HG03460 (cell line): ENCODE data around the gene RALGDS.
"Not testable (repeated sequence)": the region's sequence is repeated elsewhere in the genome, so short reads cannot be mapped to it uniquely, and the experiment has no call there.

ENCODE experiments used
- ATAC-seq: cut with Tn5 transposase; IDR thresholded peaks from one replicate; pipeline ENCODE4 v1.9.1; 2021; ENCODE audit not compliant: unreplicated experiment

RALGDS gene

GRCh38 chr9:133090187-133090586 lies 30.9 kb downstream of the RALGDS start:
- ATAC-seq, result no peak

GRCh38 chr9:133089271-133089671 lies 31.8 kb downstream of the RALGDS start:
- ATAC-seq, result no peak

- ATAC-seq, result no peak
Observed at GRCh38 chr9:133088756-133089155, 32.3 kb downstream of the RALGDS start.

- ATAC-seq, result no peak
Observed at GRCh38 chr9:133088146-133088750, 32.8 kb downstream of the RALGDS start.

GRCh38 chr9:133087429-133088145 lies 33.5 kb downstream of the RALGDS start:
- no peak for ATAC-seq

GRCh38 chr9:133086894-133087293 lies 34.1 kb downstream of the RALGDS start:
- no peak for ATAC-seq

GRCh38 chr9:133086212-133086860 lies 34.7 kb downstream of the RALGDS start:
- ATAC-seq, result not testable (repeated sequence)

- not testable (repeated sequence) for ATAC-seq
Observed at GRCh38 chr9:133083688-133084087, 37.4 kb downstream of the RALGDS start.

- ATAC-seq, result not testable (repeated sequence)
Observed at GRCh38 chr9:133081957-133082644, 38.9 kb downstream of the RALGDS start.

GRCh38 chr9:133080786-133081779 lies 40.0 kb downstream of the RALGDS start:
- not testable (repeated sequence) for ATAC-seq

GRCh38 chr9:133080161-133080560 lies 40.9 kb downstream of the RALGDS start:
- ATAC-seq, result no peak

GRCh38 chr9:133078486-133078885 lies 42.6 kb downstream of the RALGDS start:
- ATAC-seq, result no peak

- ATAC-seq, result no peak
Observed at GRCh38 chr9:133076691-133077090, 44.3 kb downstream of the RALGDS start.

- no peak for ATAC-seq
Observed at GRCh38 chr9:133075925-133076630, 45.0 kb downstream of the RALGDS start.

- no peak for ATAC-seq
Observed at GRCh38 chr9:133074111-133074651, 46.9 kb downstream of the RALGDS start.

- ATAC-seq, result no peak
Observed at GRCh38 chr9:133073086-133074014, 47.7 kb downstream of the RALGDS start.

GRCh38 chr9:133072210-133072609 lies 48.8 kb downstream of the RALGDS start:
- not testable (repeated sequence) for ATAC-seq

GRCh38 chr9:133071484-133072150 lies 49.4 kb downstream of the RALGDS start:
- ATAC-seq, result no peak
